ENCODE data around the gene DCAF8L2. TPM values are rescaled to one million over a fixed set of nuclear protein-coding genes. Genes with fewer than 3 reads are reported as not detected.

The DCAF8L2 gene
- total and polyA plus RNA-seq, 2 donors (not counting 1 experiment from before 2014, with no cell fraction given), result not detected

GRCh38 chrX:27626066-27626465 is 35.9 kb downstream of the DCAF8L2 start:
- Histone ChIP-seq H2AFZ (ENCODE audit: low read length) (no peak overlapping the region), H3K79me2 (ENCODE audit: control insufficient read depth, insufficient read depth, low read length) (no peaks in the 10 kb centered on the region), H3K27me3 (ENCODE audit: control insufficient read depth, insufficient read depth, low read length) (no peaks in the 10 kb centered on the region), H3K4me1 (ENCODE audit: control insufficient read depth, extremely low read depth, insufficient read depth, low read length) (no peaks in the 10 kb centered on the region), H3K4me2 (ENCODE audit: extremely low read depth, insufficient read depth, low read length) (no peak overlapping the region), H3K9me3 (ENCODE audit: control insufficient read depth, insufficient read depth, low read depth, low read length) (no peaks in the 10 kb centered on the region), H3K9ac (ENCODE audit: insufficient read depth, low read length) (no peak overlapping the region), H4K20me1 (ENCODE audit: control insufficient read depth, extremely low read depth, insufficient read depth, low read length) (no peaks in the 10 kb centered on the region), H3K4me3 (replicated peaks in 1 of 4; ENCODE audit: control extremely low read depth in 1 of 4, insufficient read depth in 1 of 4, low read depth in 3 of 4, low read length in 4 of 4) (no peak overlapping the region), H3K36me3 (ENCODE audit: control insufficient read depth, insufficient read depth, low read length) (no peaks in the 10 kb centered on the region), H3K27ac (ENCODE audit: insufficient read depth, low read length) (no peak overlapping the region)
- no peak for DNase-seq (ENCODE audit: low read depth in 2 of 2)
- TF ChIP-seq CTCF (conservative IDR thresholded peaks at IDR 0.05 in 1 of 2, IDR thresholded peaks at IDR 0.05 in 1 of 2; ENCODE audit: low read depth in 1 of 2, low read length in 2 of 2), result no peak
- no peak for TF ChIP-seq EZH2 (IDR thresholded peaks at IDR 0.05; ENCODE audit: low read length, missing control alignments)

GRCh38 chrX:27633328-27633727 is 43.2 kb downstream of the DCAF8L2 start:
- no peak overlapping the region for H3K4me3 ChIP-seq (replicated peaks in 1 of 4; ENCODE audit: control extremely low read depth in 1 of 4, insufficient read depth in 1 of 4, low read depth in 3 of 4, low read length in 4 of 4)
- no peaks in the 10 kb centered on the region for H3K4me1 ChIP-seq (ENCODE audit: control insufficient read depth, extremely low read depth, insufficient read depth, low read length)
- no peak for DNase-seq (ENCODE audit: low read depth in 2 of 2)
- no peak for TF ChIP-seq EZH2 (IDR thresholded peaks at IDR 0.05; ENCODE audit: low read length, missing control alignments)
- no peak for TF ChIP-seq CTCF (conservative IDR thresholded peaks at IDR 0.05 in 1 of 2, IDR thresholded peaks at IDR 0.05 in 1 of 2; ENCODE audit: low read depth in 1 of 2, low read length in 2 of 2)
- no peak overlapping the region for H3K27ac ChIP-seq (ENCODE audit: insufficient read depth, low read length)
- no peaks in the 10 kb centered on the region for H3K79me2 ChIP-seq (ENCODE audit: control insufficient read depth, insufficient read depth, low read length)
- H3K9ac ChIP-seq (ENCODE audit: insufficient read depth, low read length), result no peak overlapping the region
- no peaks in the 10 kb centered on the region for H3K27me3 ChIP-seq (ENCODE audit: control insufficient read depth, insufficient read depth, low read length)
- H2AFZ ChIP-seq (ENCODE audit: low read length), result no peak overlapping the region
- H3K36me3 ChIP-seq (ENCODE audit: control insufficient read depth, insufficient read depth, low read length), result no peaks in the 10 kb centered on the region
- no peak overlapping the region for H3K4me2 ChIP-seq (ENCODE audit: extremely low read depth, insufficient read depth, low read length)
- H4K20me1 ChIP-seq (ENCODE audit: control insufficient read depth, extremely low read depth, insufficient read depth, low read length), result no peaks in the 10 kb centered on the region
- no peaks in the 10 kb centered on the region for H3K9me3 ChIP-seq (ENCODE audit: control insufficient read depth, insufficient read depth, low read depth, low read length)

GRCh38 chrX:27656581-27656980 is 66.4 kb downstream of the DCAF8L2 start:
- H2AFZ ChIP-seq (ENCODE audit: low read length), result no peak overlapping the region
- no peaks in the 10 kb centered on the region for H3K79me2 ChIP-seq (ENCODE audit: control insufficient read depth, insufficient read depth, low read length)
- H3K27me3 ChIP-seq (ENCODE audit: control insufficient read depth, insufficient read depth, low read length), result no peaks in the 10 kb centered on the region
- no peak overlapping the region for H3K9ac ChIP-seq (ENCODE audit: insufficient read depth, low read length)
- no peaks in the 10 kb centered on the region for H3K36me3 ChIP-seq (ENCODE audit: control insufficient read depth, insufficient read depth, low read length)
- no peak for DNase-seq (ENCODE audit: low read depth in 2 of 2)
- H3K4me3 ChIP-seq (replicated peaks in 1 of 4; ENCODE audit: control extremely low read depth in 1 of 4, insufficient read depth in 1 of 4, low read depth in 3 of 4, low read length in 4 of 4), result no peak overlapping the region
- H3K4me1 ChIP-seq (ENCODE audit: control insufficient read depth, extremely low read depth, insufficient read depth, low read length), result no peaks in the 10 kb centered on the region
- H3K9me3 ChIP-seq (ENCODE audit: control insufficient read depth, insufficient read depth, low read depth, low read length), result no peaks in the 10 kb centered on the region
- no peaks in the 10 kb centered on the region for H4K20me1 ChIP-seq (ENCODE audit: control insufficient read depth, extremely low read depth, insufficient read depth, low read length)
- no peak overlapping the region for H3K4me2 ChIP-seq (ENCODE audit: extremely low read depth, insufficient read depth, low read length)
- H3K27ac ChIP-seq (ENCODE audit: insufficient read depth, low read length), result no peak overlapping the region
- TF ChIP-seq CTCF (conservative IDR thresholded peaks at IDR 0.05 in 1 of 2, IDR thresholded peaks at IDR 0.05 in 1 of 2; ENCODE audit: low read depth in 1 of 2, low read length in 2 of 2) (no peak), EZH2 (IDR thresholded peaks at IDR 0.05; ENCODE audit: low read length, missing control alignments) (no peak)

All from fibroblast of lung (primary cell).